ENCODE data around the gene COL1A2.

Gene COL1A2

GRCh38 chr7:94400643-94401427 lies 6.1 kb downstream of the COL1A2 start:
- in situ Hi-C loops (cut with HindIII; ENCODE audit: low sequenced_read_pairs): no loop called here
- peak; percentile 19 for DNase-seq (ENCODE audit: low read depth, low spot score)
- TF ChIP-seq CTCF (IDR thresholded peaks at IDR 0.05; ENCODE audit: low read depth, low read length): no peak
- H3K4me3 ChIP-seq (ENCODE audit: low read depth, low read length): peak overlapping the region; percentile 61

- H3K4me3 ChIP-seq (ENCODE audit: low read depth, low read length): peak overlapping the region; percentile 61
- peak; percentile 2 for DNase-seq (ENCODE audit: low read depth, low spot score)
- no peak for TF ChIP-seq CTCF (IDR thresholded peaks at IDR 0.05; ENCODE audit: low read depth, low read length)
- in situ Hi-C loops (cut with HindIII; ENCODE audit: low sequenced_read_pairs): no loop called here
Observed at GRCh38 chr7:94401428-94401814, 6.7 kb downstream of the COL1A2 start.

GRCh38 chr7:94403546-94403945 lies 8.9 kb downstream of the COL1A2 start:
- TF ChIP-seq CTCF (IDR thresholded peaks at IDR 0.05; ENCODE audit: low read depth, low read length): no peak
- peak; percentile 5 for DNase-seq (ENCODE audit: low read depth, low spot score)
- in situ Hi-C loops (cut with HindIII; ENCODE audit: low sequenced_read_pairs): no loop called here
- no peak overlapping the region for H3K4me3 ChIP-seq (ENCODE audit: low read depth, low read length)

- no peak overlapping the region for H3K4me3 ChIP-seq (ENCODE audit: low read depth, low read length)
- no peak for TF ChIP-seq CTCF (IDR thresholded peaks at IDR 0.05; ENCODE audit: low read depth, low read length)
- in situ Hi-C loops (cut with HindIII; ENCODE audit: low sequenced_read_pairs): no loop called here
- no peak for DNase-seq (ENCODE audit: low read depth, low spot score)
Observed at GRCh38 chr7:94405506-94405905, 10.8 kb downstream of the COL1A2 start.

GRCh38 chr7:94406696-94407095 lies 12.0 kb downstream of the COL1A2 start:
- no peak for TF ChIP-seq CTCF (IDR thresholded peaks at IDR 0.05; ENCODE audit: low read depth, low read length)
- no peak overlapping the region for H3K4me3 ChIP-seq (ENCODE audit: low read depth, low read length)
- no peak for DNase-seq (ENCODE audit: low read depth, low spot score)
- in situ Hi-C loops (cut with HindIII; ENCODE audit: low sequenced_read_pairs): no loop called here

GRCh38 chr7:94409200-94409948 lies 14.7 kb downstream of the COL1A2 start:
- in situ Hi-C loops (cut with HindIII; ENCODE audit: low sequenced_read_pairs): no loop called here
- no peak for TF ChIP-seq CTCF (IDR thresholded peaks at IDR 0.05; ENCODE audit: low read depth, low read length)
- H3K4me3 ChIP-seq (ENCODE audit: low read depth, low read length): no peak overlapping the region
- DNase-seq (ENCODE audit: low read depth, low spot score): no peak

Measured in astrocyte of the spinal cord (primary cell).